Fibroblast of villous mesenchyme (primary cell): Measurements from ENCODE around the gene NTRK3. TPM values are rescaled to one million over a fixed set of nuclear protein-coding genes. Genes with fewer than 3 reads are reported as not detected.

Source experiments
- DNase-seq: peaks from one replicate; pipeline ENCODE4 v3.0.0-alpha.2; 2010; ENCODE audit warnings: low read depth
- H3K4me3 ChIP-seq: 2 replicates; pipeline ENCODE4 v1.5.1; 2011; ENCODE audit warnings: low read depth, mild to moderate bottlenecking, low read length
- total RNA-seq: library from RNA; depleted of rRNA; stranded (reverse); fragments of >200 nt; gene quantifications from 2 replicates; pipeline ENCODE4 v1.2.3, GENCODE V29; 2012
- TF ChIP-seq, protein P1 (sequence below): IDR thresholded peaks from 2 replicates; pipeline ENCODE4 v1.5.1; 2012; ENCODE audit warnings: low read depth, mild to moderate bottlenecking, low read length; ENCODE audit not compliant: insufficient read depth

Gene NTRK3
- total RNA-seq, 1 donor: not detected

DNA sequence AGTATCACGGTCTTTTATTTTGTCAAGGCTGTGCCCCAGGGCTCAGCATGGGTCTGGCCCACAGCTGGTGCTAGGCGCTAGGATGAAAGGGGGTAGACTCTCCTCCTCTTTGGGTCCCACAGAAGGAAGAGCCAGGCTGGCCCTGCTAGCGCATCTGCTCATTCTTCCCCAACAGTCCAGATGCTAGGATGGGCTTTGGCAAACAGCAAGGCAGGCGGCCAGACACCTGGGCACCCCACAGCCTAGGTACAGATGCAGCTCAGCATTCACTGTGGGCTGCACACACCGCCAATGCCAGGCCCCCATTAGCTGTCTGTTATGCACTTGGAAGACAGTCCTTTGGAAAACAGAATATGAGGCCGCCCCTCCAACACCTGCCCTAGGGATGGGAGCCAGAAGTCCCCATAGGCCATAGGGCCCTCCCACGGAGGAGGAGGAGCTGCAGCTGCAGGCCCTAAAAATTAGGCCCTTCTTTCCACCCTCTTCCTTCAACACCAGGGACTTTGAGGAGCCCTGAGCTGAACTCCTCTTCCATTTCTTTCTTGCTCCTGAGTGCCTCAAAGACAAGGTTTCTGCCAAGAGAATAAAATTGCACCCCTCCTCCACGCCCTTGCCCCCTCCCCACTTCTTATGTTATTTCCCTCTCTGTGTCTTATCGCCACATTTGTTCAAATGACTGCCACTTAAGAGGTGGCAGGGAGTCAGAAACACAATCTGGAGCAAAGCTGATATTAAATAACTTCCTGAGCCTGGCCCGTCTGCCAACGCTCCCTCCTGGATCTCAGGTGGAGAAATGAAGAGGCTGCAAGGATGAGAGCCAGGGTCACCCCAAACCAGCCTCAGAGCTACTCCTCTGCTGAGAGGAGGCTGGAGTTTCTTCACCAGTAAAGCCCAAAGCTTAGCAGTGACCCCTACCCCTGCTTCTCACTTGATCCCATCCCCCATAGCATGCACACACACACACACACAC lies 13.7 kb downstream of the NTRK3 start:
- TF ChIP-seq, protein P1, sequence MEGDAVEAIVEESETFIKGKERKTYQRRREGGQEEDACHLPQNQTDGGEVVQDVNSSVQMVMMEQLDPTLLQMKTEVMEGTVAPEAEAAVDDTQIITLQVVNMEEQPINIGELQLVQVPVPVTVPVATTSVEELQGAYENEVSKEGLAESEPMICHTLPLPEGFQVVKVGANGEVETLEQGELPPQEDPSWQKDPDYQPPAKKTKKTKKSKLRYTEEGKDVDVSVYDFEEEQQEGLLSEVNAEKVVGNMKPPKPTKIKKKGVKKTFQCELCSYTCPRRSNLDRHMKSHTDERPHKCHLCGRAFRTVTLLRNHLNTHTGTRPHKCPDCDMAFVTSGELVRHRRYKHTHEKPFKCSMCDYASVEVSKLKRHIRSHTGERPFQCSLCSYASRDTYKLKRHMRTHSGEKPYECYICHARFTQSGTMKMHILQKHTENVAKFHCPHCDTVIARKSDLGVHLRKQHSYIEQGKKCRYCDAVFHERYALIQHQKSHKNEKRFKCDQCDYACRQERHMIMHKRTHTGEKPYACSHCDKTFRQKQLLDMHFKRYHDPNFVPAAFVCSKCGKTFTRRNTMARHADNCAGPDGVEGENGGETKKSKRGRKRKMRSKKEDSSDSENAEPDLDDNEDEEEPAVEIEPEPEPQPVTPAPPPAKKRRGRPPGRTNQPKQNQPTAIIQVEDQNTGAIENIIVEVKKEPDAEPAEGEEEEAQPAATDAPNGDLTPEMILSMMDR: no peak
- no peak for DNase-seq
- no peak overlapping the region for H3K4me3 ChIP-seq

DNA sequence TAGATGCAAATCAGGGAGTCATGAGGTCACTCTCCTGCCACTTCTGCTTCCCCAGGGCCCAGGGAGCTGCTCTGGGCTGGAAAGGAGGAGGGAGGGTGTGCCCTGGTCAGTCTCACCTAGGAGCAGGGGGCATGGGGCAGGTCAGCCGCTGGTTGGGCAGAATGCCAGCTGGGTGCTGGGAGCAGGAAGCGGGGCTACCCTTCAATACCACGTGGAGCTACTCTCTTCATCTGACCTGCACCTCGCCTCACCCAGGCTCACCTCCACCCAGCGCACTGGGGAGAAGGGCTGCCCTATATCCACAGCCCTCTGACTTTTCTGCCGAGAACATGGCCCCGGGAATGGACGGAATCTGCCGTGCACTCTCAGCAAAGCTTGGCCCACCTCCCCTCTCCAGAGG lies 15.1 kb downstream of the NTRK3 start:
- no peak overlapping the region for H3K4me3 ChIP-seq
- DNase-seq: no peak
- TF ChIP-seq, protein P1: no peak

DNA sequence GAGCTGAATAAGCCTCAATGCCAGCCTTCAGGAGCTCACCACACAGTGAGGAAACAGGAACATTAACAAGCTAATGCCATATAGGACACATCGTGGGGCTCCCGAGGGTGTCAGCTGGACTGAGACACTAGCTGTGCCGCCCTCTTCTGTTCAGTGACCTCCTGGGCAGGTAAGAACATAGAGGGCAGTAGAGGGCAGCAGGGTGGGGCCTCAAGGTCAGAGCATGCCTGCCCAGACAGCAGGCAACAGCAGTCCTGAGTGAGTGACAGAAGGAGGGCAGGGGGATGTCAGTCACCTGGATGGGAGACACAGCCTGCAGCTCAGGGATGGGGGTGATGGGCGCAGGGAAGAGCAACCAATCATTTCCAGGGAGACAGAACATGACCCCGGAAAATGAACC lies 15.5 kb downstream of the NTRK3 start:
- no peak overlapping the region for H3K4me3 ChIP-seq
- TF ChIP-seq, protein P1: no peak
- no peak for DNase-seq

DNA sequence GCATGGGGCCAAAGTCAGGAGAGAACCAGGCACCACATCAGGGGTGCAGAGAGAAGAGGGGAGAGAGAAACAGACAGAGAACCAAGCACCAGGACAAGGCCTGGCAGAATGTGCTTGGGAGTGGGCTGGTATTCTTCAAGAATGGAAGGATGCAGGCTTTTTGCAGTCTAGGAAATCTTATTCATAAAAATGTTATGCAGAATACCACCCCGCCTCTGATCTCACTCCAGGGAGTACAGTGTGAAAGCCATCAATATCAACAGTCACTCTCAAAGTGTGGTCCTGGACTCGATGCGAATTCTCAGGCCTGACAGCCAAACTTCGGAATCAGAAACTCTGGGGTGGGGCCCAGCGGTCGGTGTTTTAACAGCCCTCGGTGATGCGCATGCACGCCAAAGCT lies 16.9 kb downstream of the NTRK3 start:
- DNase-seq: no peak
- TF ChIP-seq, protein P1: no peak

DNA sequence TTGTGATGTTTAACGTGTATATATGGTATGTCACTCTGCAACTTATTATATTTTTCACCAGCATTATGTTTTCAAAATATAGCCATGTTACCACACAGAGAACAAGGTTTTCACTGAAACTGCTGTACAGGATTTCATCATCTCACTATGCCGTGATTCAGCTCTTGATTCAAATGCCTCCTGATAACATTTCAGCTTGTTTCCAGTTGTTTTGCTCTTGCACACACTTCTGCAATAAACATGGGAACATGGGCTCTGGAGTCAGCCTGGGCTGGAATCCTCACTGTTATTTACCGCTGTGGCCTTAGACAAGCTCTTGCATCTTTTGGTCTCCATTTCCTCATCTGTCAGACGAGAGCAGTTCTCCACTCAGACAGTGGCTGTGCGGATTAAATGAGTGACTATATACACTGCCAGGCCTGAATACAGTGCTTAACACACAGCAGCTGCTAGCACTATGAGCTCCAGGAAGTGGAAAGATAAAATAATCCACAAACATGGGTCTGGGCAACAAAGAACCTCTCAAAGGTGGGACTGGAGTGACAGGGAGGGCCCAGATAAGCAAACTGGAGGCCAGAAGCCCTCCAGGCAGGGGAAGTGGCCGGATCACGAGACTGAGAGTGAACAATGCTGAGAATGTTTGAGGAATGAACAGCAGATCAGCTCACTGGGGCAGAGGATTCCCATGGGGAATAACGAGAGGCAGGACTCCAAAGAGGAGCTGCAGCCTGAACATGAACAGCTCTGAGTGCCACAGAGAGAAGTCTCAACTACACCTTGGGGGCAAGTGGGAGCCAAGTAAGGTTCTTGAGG lies 17.7 kb downstream of the NTRK3 start:
- TF ChIP-seq, protein P1: no peak
- H3K4me3 ChIP-seq: no peak overlapping the region
- DNase-seq: peak; percentile 52

More for the DNA sequence above, 16.9 kb downstream of the NTRK3 start:
- no peak overlapping the region for H3K4me3 ChIP-seq

DNA sequence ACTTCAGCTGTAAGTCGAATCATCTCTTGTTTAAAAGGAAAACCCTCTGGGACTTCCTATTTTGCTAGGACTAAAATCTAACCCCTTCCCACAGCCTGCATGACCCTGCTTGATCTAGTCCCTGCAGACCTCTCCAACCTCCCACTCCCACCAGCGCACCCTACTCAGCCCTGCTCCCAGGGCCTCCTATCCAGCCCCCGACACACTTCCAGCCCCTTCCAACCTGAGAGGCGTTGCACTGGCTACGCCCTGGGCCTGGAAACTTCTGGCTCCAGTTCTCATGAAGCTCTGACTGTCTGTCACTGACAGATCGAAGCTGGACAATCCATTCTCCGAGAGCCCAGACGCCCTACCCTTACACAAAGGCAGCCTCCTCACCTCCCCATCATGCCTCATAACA lies 21.8 kb downstream of the NTRK3 start:
- no peak for DNase-seq
- TF ChIP-seq, protein P1: no peak
- H3K4me3 ChIP-seq: no peak overlapping the region
